GM21515 (cell line): ENCODE measurements around the gene DSCAML1.

Experiments
- ATAC-seq: cut with Tn5 transposase; IDR thresholded peaks from one replicate; pipeline ENCODE4 v1.9.1; 2021; ENCODE audit not compliant: unreplicated experiment

DSCAML1 gene

DNA sequence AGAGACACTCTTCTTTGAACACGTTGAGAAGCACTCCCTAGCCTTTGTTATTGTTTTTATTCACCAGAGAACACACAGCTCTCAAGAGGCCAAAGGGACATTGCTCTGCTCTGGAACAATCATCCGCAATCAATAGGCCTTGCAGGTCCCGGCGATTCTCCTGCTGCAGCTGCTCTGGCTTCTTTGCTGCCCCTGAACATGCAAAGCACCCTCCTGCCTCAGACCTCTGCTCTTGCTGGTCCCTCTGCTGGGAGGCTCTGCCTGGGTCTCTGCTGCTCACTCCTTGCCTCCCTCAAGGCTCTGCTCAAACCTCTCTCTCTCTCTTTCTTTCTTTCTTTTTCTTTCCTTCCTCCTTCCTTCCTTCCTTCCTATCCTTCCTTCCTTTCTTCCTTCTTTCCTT lies 232.7 kb downstream of the DSCAML1 start:
- ATAC-seq = no peak

DNA sequence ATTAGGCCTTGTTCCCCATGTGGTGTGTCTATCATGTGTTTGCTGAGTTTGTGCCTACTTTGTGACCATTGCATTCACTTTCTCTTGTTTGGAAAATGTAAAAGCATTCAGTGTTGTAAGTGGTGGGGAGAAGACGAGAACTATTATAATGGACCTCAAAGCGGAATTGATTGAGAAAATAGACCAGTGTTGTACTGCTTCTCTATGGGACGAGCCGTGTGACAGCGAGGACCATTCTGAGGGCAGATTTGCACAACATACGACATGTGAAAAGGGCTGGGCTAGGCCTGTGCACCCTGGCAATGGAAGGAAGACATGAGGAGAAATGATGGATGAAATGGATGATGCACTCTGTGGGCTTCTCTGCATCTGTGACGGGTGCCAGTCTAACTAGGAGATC lies 233.5 kb downstream of the DSCAML1 start:
- no peak for ATAC-seq

DNA sequence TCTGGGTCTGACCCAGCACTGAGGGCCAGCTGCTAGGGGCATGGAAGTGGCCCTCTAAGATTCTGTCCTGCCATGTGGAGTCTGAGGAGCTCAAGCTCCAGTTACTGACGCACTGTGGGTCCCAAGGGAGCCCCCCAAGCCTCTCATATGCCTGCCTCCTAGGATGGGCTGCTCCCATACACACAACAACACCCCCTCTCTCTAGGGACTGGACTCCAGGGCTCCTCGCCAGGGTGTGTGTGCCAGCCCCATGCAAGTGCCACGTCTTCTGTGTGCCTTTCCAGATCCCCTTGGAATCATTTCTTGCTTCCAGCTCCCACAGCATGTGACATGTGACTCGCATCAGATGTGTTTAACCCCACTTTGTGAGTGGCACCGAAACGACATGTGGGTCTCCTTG lies 234.9 kb downstream of the DSCAML1 start:
- ATAC-seq = no peak

DNA sequence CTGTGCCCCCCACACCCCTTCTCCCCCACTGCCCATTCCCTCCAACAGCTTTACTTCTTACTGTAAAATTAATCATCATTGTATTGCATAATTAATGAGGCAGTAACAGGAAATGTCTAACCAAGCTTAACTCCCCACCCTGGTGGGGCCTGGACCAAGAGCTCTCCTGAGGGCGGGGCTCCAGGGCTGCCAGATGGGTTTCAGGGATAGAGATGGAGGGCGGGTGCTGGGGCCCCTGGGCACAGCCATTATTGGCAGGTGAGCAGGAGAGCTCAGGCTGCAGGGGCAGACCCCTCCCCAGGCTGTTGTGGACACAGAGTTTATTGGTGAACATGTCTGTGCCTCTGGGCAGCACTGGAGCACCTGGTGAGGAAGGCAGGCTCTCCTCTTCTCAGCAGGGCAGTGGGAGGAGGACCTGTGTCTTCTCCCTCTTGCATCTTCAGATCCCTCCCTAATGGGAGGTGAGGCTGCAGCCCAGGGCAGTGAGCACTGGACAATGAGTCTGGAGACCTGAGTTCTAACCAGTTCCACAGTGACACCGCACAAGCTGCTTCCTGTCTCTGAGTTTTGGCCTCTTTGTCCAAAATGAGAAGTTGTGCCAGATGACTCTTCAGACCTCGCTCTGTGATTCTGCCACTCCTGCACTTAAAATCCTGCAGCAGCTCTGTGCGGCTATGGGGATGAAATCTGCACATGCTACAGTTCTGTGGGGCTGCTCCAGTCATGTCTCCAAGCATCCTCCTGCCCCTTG lies 236.1 kb downstream of the DSCAML1 start:
- ATAC-seq = no peak

DNA sequence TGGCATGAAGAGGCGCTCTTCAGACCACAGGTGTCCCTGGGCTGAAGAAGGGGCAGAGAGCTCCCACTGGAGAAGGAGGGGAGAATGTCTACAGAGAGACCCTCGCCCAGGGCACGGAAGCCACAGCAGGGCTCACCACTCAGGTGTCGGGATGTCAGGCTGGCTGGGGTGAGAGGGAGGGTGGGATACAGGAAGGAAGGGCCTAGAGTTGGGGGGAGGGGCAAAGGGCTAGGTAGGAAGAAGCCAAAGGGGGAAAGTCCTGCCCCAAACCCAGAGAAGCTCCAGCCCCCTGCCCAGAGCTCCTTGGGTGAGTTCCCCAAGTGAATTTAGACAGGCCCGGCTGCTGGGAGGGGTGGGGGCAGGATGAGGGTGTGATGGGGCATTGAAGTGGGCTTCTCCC lies 237.3 kb downstream of the DSCAML1 start:
- ATAC-seq = no peak

DNA sequence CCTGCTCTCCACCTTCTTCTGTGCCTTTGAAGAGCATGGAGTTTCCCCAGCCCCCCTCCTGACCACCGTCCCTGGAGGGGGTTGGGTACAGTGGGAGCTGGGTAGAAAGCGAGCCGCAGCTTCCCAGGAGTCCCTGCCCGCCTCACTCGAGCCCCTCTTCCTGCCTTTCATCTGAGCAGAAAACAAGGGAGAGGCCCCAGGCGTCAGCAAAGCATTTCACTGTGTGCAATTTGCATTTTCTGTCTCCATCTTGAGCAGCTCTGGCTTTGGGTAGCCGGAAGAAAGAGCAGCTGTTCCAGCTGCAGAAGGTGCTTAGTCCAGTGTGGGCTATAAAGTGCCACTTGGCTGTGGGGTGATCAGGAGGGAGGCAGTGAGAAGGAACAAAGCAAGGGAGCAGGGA lies 239.7 kb downstream of the DSCAML1 start:
- ATAC-seq = no peak

DNA sequence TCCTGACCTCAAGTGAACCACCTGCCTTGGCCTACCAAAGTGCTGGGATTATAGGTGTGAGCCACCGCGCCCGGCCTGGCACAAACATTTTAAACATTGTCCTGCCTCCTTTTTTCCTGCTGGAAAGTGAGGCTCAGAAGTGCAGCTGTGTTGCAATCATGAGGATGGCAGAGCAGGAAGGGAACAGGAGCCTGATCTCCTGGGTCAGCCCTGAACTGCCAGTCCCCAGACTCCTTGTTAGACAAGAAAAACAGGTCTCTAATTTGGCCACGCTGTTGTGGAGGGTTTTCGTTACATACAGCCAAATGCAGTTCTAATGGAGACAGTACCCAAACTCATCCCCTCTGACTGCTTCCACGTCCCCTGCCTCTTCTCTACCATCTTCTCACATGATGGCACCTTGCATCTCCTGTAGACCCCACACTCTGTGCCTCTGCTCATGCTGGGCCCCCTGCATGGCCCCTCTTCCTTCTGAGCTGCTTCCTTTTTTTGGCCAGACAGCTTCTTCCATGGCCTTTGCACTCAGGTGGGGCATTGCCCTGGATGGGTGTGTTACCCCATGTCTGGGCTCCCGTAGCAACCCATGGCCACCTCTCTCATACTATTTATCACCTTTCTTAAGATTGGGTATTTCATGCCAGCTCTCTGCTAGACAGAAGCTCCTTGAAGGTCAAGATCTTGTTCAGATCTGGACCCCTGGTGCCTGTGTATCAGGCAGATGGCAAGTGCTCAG lies 242.2 kb downstream of the DSCAML1 start:
- ATAC-seq = no peak

DNA sequence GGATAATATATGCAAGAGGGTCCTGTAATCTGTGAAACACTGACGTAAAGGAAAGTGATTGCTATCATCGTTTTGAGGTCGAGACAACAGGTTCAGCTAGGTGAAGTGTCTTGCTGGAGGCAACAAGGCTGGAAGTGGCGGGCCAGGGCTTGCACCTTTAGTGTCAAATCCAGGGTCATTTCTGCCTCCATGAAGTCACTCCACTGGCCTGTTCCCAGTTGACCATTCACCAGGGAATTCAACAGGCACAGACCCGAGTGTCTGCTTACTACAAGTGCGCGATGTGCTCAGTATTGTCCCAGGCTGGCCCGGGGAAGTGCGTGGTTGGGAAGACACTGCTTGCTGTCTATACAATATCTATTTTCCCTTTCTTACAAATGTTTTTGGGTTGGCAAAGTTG lies 244.4 kb downstream of the DSCAML1 start:
- no peak for ATAC-seq

DNA sequence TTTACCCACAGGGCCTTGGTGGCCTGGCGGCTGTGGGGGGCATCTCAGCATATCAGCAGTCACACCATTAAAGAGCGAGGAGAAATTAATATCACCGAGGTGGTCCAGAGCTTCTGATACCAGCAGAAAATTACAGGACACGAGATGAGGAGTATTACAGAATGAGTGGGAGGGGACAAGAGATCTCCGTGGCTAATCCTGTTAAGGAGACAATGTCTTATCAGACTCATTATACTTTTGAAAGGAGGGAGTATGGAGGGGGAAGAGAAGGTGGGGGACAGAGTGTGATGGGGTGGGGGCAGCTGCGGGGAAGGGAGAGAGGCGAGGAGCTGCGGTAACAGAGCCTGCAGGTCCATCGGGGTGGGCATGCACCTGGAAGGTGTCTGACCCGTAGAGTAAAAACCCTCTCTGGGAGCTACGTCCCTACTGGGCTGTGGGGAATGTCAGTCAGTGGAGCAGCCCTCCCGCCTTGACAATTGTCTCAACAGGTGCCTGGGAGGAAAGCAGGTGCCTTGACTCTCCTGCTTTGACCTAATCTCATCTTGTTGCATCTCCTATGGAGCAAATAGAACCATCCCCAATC lies 245.2 kb downstream of the DSCAML1 start:
- no peak for ATAC-seq

DNA sequence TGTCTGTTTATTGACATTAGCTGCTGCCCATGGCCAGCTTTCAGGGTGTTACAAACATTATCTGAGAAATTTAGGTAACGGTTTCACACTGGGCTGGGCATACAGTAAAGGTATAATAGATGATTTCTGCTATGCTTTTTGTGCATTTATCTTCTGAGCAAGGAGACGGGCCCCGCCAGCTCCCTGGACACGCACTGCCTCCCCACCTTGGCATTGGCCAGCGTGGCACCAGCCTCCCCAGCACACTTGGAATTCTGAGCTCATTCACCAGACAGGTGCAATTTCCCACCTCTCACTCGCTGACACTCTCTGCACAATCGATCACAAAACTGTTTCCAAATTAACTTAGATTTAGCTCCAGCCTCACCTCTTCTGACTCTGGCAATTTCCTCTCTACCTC lies 246.6 kb downstream of the DSCAML1 start:
- ATAC-seq = no peak

DNA sequence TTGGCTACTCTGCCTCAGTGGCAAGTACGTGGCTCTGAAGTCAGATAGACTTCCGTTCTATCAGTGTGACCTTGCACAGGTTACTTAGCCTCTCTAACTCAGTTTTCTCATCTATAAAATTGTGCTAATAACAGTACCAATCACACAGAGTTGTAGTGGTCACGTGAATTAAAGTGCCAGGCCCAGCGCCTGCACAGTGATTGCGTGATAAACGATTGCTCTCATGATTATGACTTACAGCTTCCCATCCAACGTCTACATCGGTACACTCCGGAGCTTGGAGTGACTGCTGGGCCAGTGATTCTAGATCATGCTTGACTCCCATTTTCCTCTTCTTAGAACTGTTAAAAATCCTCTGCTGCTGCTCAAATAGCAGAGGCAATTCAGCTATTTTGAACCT lies 247.6 kb downstream of the DSCAML1 start:
- no peak for ATAC-seq

DNA sequence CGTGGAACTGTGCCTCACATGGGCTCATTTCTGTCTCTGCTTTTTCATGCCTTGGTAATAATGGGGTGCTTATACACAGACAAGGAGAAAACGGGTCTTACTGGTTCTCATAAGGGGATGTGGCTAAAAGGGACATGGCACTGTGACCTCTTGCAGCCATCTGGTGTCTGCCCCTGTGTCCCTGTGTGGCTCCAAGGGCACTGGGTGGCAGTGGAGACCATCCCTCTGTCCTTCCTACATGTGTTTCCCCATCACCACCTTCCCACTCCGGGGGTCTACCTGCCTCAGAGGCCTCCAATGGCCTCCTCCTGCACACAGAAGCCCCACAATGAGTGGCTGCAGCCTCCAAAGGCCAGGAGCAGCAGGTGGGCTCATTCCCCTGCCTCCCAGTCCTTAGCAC lies 248.1 kb downstream of the DSCAML1 start:
- no peak for ATAC-seq

DNA sequence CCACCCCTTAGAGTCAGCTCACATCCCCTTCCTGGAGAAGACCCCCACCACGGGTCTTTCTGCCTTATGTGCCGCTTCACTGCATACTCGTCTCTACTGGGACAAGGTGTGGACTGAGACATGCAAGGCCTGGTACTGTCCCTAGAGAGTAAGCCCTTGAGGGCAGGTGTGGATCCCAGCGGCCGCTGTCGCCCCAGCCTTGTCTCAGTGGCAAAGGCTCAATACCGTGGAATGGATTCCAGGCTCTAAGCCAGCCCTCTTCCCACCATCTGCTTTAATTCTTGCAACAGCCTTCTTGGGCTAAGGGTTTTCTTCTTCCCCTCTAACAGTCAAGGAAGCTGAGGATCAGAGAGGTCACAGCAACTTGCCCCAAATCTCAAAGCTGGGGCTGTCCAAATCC lies 249.1 kb downstream of the DSCAML1 start:
- no peak for ATAC-seq

DNA sequence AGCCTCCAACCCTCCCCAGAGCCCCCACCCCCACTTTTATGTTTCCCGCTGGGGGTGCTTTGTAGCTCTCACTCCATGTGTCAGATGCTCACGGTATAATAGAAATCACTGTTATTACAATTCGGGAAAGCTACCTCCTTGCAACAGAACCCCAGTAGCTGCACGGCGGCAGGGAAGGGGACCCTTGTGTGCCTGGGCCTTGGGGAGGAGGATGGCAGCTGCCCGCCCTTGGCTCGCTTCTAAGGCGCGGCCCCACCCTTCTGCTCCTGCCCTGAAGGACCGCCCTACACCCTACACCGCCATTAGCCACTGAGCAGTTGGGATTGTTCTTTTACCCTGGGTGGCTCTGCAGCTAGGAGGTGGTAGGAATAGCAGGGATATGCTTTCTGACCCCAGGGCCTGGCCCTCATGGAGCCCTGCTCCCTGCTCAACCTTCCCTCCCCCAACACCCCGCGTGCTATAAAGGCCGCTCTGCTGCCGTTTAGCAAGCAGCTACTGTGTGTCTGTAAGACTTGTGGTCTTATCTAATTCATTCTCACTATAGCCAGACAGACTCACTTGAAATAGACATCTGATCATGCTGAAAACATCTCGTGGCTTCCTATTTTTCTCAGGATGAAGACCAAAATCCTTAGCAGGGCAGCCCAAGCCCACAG lies 249.7 kb downstream of the DSCAML1 start:
- ATAC-seq = no peak

DNA sequence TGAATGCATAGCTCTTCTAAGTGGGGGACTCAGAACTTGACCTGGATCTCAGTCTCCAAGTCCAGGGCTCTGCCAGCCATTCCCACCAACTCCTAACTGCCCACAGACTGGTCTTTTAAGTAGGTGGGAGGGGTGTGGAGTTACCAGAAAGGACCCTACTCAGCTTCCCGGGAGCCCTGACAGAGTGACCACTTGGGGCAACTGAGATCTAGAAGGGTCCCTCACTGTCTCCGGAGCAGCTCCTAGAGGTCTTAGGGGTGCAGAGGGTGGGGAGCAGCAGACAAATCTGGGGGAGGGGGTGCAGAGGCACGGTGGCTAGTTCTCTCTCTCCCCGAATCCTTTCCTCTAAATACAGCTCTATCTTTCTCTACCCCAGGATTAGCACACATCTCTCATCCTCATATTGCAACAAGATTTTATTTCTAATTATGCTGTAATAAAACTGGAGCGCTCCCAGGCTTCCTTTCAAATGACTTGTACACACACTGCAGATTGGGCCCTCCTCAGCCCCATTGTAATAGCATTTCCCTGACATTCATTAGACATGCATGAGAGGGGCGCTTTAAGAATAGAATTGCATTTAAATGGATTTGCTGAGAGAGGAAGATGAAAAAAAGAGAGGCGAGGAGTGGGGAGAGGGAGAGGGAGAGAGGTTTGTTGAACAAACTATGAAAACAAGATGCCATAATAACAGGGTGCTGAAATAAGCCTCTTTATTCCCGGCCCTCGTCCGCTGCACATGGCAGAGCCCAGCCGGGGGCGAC lies 250.4 kb downstream of the DSCAML1 start:
- ATAC-seq = no peak

DNA sequence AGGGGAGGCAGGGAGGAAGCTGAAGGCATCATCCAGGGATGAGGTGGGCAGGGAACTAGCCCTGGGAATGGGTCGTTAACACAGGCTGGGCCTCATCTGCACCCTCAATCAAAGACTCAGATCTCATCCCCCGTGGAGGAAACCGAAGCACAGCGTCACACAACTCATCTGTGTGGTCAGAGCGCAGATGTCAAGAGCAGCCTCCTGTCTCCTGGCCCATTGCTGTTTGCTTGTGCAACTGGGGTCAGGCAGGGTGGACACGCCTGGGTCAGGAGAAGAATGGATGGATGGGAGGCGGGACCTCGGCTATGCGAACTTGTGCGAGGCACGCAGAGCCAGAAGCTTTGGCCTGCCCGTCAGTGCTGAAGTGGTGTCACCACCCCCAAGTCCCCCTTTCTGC lies 251.3 kb downstream of the DSCAML1 start:
- no peak for ATAC-seq

DNA sequence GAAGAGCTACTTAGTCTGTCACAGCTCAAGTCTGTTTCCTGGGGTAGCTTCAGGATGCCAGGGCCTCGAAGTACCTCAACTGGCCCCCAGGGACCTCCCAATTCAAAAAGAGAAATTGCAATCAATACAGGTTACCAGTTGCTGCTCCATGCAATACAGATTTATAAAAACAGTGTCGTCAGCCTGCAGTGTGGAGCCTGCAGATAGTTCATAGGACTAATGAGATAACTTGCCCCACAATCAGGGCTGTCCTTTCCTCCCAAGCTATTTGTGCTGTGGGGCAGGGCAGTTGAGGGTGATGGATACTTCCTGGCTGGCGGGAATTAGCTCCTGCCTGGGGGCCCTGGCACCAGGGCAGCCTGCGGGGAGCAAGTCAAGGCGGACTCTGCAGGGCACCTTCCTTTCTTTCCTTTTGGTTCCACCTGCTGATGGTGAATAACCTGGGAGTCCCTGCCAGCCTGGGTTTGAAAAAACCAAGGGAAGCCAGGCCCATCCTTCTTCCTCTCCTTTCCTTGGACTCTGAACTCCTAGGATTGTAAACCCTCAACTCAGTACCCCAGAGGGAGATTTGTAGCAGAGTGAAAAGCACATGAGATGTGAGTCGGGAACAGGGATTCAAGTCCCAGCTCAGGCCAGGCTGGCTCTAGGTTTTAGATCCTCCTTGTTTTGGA lies 252.8 kb downstream of the DSCAML1 start:
- ATAC-seq = no peak

DNA sequence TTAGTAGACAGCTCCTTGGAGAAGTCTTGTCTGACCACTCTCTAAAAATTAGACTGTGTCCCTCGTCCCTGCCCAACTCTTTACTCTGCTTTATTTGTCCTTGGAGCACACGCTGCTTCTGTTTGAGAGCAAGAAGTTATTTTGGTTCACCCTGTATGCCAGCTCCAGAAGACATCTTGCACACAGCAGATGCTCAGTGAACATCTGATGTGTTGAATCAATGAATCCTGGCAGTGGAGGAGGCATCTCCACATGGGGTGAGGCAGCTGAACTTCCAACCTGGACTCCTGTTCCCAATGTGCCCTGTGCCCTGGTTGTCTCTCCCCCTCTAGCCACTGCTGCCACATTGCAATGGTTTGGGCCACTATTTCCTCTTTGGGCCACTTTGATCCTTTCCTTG lies 255.8 kb downstream of the DSCAML1 start:
- no peak for ATAC-seq

DNA sequence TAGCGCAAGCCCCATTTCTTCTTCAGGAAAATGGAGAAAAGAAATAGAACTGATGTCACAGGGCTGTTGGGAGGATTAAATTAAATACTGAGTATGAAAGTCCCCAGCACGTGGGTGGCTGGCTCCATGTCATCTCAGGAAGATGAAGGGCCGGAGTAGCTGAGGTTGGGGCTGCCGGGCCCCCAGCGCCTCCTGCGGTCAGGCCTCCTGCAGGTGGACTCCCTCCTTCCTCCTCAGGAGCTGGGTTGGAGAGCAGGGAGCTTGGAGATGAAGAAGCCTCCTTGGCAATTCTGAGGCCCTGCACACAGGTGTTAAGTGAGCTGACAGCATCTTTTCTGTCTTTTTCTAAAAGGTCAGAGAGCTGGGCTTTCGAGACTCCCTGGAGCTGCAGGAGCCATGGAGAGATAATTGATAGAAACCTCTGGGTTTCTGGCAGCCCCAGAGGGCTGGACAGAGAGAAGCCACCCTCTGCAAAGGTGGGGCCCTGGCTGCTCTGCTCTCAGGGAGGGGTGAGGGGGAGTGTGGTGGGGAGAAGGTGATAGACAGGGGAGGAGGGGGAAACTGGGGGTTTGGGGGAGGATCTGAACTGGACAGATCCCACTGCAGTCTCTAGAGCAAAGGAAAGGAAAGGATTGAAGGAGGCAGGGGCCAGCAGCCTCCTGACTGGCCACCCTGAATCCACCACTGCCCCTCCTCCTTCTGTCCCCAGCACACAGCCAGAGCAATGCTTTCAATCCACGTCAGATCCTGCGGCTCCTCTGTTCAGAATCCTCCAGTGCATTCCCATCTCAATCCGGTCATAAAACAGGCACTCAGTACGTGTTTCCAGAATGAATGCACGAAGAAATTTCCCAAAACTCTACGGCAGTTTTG lies 258.5 kb downstream of the DSCAML1 start:
- ATAC-seq = no peak
